ENCODE measurements around the gene TRHDE.
"Not testable (repeated sequence)": the region's sequence is repeated elsewhere in the genome, so short reads cannot be mapped to it uniquely, and the experiment has no call there.

Gene TRHDE

DNA sequence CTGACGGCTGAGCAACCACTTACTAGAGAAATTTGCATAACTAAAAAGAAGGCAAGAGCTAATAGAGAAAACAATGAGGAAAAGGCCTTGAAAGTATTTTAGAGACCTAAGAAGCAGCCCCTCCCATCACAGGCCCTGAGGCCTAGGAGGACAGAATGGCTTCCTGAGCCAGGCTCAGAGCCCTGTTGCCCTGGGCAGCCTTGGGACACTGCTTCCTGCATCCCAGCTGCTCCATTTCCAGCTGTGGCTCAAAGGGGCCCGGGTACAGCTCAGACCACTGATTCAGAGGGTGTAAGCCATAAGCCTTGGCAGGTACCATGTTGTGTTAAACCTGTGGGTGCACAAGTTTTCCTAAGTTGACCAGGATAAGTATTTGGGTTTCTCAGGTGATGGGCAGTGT is 181.4 kb downstream of the TRHDE start:
- no peak for DNase-seq

GRCh38 chr12:72464471-72464870 is 192.3 kb downstream of the TRHDE start:
- no peak for DNase-seq

- DNase-seq: no peak
Measured at GRCh38 chr12:72465155-72465554, 193.0 kb downstream of the TRHDE start.

DNA sequence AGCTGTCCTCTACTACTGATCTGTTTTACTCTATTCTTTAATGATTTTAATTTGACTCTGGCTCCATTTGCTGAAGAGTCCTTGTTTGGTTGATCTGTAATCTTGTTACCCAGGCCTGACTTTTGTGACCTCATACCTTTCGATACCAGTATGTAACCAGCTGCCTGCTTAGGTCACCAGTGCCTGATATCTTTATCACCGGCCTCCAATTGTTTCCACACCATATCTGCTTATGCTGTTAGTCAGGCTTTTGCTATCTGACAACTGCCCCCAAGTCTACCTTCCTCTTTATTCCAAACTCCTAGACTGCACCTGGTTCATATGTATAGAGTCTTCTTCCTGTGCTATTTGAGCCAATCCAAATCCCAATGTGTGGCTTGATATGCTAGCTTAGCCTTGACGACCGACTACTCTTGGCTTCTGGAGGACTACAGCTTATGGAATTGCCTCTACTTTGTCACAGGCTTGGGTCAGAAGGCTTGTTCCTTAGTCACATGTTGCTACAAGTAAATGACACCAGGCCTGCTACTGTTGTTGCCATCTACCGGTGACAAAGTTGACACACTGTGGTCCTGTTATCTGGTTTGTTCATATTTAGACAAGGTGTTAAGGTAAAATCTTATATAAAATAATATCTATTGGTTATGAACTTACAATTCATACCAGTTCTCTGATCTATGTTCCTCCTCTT is 193.9 kb downstream of the TRHDE start:
- no peak for DNase-seq

- DNase-seq: no peak
Measured at GRCh38 chr12:72467985-72468384, 195.8 kb downstream of the TRHDE start.

DNA sequence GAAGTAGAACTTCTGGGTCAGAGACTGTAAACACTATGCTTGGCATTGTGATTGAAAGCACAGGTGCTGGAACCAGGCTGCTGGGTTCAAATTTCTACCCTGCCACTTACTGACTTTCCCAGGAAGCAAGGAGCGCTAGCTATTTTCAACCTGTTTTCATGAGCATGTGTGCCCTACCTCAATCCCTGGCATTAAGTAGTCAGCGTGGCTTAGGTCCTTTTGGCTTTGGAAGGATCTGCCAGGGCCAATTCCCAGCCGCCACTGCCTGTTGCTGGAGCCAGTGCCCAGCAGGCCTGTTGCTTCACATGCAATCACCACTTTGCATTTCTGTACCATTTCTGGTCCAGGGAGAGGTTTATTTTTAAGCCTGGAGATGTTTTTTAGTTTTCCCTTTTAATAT is 196.3 kb downstream of the TRHDE start:
- DNase-seq: no peak

GRCh38 chr12:72471806-72472205 is 199.6 kb downstream of the TRHDE start:
- no peak for DNase-seq

- DNase-seq: no peak
Measured at GRCh38 chr12:72472350-72472749, 200.2 kb downstream of the TRHDE start.

DNA sequence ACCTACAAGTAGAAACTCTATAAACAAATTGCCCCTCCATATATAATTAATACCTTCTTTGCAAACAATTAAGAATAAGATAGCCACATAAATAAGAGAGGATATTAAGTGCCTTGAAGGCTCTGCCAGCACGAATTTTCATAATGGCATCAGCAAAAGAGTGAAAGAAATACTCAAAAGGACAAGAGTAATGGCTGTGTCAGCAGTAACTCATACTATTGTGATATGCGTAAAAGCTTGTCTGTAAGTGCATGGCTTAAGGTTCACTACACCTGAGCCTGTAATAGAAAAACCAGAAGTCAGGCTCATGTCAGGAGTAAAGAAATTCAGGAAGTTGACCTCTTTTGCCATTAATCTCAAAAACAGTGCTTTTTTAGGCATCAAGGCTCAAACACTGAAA is 204.1 kb downstream of the TRHDE start:
- no peak for DNase-seq

GRCh38 chr12:72485017-72485701 is 213.0 kb downstream of the TRHDE start:
- DNase-seq: no peak

- DNase-seq: no peak
Measured at GRCh38 chr12:72491426-72491825, 219.3 kb downstream of the TRHDE start.

GRCh38 chr12:72493407-72493806 is 221.2 kb downstream of the TRHDE start:
- no peak for DNase-seq

DNA sequence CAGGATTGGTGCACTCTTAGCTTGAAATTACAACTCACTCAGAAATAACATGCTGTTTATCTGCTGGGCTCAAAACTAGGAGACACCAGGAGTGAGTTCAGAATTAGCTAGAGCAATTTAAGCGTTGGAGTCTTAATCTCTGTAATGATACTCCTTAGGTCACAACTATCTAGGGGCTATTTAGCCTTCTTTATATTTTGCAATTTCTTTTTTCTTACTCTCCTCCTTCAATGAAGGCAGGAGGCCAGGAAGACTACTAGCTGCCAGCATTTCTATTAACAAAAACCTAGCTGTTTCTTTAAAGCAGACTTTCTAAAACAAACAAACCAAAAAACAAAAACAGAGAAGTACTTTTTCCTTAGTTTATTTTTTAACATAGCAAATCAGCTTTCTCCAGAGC is 226.2 kb downstream of the TRHDE start:
- no peak for DNase-seq

DNA sequence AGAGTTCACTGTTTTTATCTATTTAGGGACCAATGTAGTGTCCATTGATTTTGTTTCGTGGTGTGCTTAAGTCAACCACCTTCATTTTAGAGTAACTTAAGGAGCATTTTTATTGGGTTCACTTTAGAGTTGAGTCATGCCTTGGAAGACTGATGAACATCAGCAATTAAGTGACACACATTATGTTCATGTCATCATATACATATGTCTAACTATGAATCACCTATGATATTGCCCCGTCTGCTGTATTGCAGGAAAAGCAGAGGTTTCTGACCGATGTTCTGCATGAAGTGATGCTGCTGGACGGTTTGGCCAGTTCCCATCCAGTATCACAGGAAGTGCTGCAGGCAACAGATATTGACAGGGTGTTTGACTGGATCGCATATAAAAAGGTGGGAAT is 227.1 kb downstream of the TRHDE start:
- DNase-seq: no peak

DNA sequence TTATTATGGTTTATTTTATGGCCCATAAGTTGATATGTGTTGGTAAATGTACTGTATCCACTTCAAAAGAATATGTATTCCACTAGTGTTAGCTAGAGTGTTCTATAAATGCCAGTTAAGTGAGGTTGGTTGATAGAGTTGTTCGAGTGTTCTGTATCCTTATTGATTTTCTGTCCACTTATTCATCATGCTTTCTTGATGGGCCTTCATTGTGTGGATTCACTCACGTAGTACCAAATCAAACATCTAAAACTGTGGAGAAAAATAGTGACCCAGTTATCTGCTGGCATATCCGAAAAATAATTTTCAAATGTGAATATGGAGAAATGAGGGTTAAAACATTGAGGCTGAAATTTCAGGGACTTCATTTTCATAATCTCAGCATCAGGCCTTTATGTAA is 230.4 kb downstream of the TRHDE start:
- peak; percentile 99 for DNase-seq

GRCh38 chr12:72505227-72505626 is 233.1 kb downstream of the TRHDE start:
- no peak for DNase-seq

DNA sequence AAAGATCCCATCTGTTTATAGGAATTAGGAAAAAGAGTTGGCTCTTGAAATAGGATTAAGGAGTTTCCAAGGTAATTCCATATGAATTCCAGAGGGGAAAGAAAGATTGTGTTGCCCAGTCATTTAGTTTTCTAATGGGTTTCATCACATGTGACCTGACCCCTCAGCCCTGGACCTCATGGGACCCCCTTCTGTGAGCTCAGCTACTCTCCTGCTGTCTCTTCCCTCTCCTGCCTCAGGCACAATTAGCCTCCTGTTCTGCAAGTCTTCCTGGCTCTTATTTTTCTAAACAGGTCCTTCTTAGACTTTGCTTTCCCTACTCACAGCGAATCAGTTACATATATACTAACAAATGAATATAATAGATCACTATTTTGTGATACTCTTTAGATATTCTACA is 237.7 kb downstream of the TRHDE start:
- no peak for DNase-seq

DNA sequence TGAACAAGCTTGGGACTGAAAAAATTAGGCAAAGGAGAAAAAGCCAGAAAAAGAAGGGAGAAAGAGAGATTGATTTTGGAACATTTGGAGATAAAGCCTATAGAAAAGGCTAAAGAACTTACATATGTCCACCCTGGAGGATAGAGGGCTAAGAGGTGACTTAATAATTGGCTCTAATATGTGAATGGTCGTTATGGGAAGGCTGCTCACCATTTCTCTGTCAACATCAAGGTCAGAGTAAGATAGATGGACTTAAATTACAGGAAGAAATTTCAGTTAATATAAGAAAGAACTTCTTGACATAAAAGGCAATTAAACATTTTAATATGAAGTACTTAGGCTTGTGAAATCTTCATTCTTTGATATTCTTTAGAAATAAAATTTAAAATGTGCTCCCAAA is 238.6 kb downstream of the TRHDE start:
- no peak for DNase-seq

GRCh38 chr12:72511498-72511897 is 239.3 kb downstream of the TRHDE start:
- DNase-seq: no peak

GRCh38 chr12:72511906-72512305 is 239.7 kb downstream of the TRHDE start:
- no peak for DNase-seq

- DNase-seq: not testable (repeated sequence)
Measured at GRCh38 chr12:72520044-72520678, 248.0 kb downstream of the TRHDE start.

DNA sequence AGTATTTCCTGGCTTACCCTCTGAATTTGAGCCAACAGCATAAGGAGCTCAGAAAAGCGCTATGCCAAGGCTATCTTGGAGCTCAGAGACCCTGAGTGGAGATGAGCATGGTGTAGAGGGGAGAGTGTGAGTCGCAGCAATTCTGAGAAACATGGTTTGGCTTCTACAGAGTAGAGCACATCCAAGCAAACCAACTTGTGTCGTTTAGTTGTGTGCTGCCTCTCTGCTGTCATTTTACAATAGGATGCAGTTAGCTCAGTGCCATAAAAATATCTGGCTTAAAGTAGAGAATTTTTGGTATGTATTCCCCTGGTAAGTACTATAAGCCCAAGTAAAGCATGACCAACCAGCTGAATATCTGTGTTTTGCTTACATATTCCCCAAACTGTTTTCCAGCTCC is 249.2 kb downstream of the TRHDE start:
- DNase-seq: no peak

GRCh38 chr12:72522411-72522810 is 250.2 kb downstream of the TRHDE start:
- DNase-seq: no peak

DNA sequence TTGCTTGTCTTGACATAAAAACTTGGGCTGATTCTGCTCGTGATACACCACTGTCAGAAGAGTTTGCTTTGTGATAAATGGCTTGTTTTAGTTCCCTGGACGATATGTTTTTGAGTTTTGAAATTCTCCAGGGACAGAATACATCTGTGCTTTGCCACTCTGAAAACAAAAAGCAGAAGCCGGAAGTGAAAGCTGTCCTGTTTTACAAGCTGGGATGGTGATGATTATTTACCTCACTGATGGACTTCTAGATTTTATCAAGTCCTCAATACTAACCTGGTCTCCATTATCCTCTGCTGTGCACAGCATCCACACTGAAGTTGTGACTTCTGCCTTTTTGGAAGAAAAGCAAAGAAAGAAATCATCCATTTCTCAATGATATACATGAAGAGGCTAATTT is 251.6 kb downstream of the TRHDE start:
- DNase-seq: no peak

All from NCI-H187 treated with DMSO at 0.1 percent for 48 hours (cell line).